GM20000 (cell line): ENCODE measurements around the gene MYO1D.
A peak's percentile ranks its signal among the peaks of the same experiment; 100 is the strongest.

Experiments
- DNase-seq: peaks from one replicate; pipeline ENCODE4 v3.0.0; 2012; ENCODE audit warnings: low spot score
- TF ChIP-seq, protein P1 (sequence below): IDR thresholded peaks from 2 replicates; pipeline ENCODE4 v1.5.1; 2012; ENCODE audit warnings: mild to moderate bottlenecking, control low read depth; ENCODE audit errors: extremely low read depth, missing control alignments

The MYO1D gene

DNA sequence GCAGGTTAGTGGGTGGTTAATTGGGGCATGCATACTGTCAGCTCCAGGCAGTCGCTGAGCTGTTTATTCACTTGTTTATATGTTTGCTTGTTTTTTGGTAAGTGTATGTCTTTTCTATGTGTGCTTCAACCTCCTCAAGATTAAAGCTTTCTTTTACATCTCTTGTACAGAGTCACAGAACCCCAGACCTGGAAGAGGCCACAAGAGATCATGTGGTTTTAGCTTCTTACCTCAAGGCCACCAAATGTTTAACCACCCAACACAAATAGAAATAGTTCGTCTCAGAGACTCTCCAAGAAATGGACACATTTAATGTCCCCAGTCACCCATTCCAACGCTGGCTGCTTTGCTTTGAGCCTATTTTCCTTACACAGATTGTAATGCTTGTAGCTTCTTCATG is 39.2 kb upstream of the MYO1D start:
- no peak for DNase-seq
- TF ChIP-seq, protein P1, sequence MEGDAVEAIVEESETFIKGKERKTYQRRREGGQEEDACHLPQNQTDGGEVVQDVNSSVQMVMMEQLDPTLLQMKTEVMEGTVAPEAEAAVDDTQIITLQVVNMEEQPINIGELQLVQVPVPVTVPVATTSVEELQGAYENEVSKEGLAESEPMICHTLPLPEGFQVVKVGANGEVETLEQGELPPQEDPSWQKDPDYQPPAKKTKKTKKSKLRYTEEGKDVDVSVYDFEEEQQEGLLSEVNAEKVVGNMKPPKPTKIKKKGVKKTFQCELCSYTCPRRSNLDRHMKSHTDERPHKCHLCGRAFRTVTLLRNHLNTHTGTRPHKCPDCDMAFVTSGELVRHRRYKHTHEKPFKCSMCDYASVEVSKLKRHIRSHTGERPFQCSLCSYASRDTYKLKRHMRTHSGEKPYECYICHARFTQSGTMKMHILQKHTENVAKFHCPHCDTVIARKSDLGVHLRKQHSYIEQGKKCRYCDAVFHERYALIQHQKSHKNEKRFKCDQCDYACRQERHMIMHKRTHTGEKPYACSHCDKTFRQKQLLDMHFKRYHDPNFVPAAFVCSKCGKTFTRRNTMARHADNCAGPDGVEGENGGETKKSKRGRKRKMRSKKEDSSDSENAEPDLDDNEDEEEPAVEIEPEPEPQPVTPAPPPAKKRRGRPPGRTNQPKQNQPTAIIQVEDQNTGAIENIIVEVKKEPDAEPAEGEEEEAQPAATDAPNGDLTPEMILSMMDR: no peak

DNA sequence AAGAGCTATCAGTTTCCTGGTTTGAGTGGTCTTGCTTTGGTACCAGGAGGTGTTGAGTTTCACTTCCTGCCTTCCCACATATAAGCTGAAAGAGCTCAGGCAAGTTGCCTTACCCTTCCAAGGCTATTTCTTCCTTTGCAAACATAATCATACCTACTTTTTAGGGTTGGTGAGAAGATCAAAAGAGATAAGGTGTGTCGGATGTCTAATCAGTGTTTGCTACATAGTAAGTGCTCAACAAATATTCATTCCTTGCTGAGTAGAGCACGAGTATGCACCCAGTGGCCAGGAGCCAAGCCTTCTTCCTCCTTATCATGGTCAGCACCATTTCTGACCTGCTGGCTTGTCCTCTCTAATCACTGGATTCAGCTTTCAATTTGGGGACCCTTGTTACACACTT is 38.3 kb upstream of the MYO1D start:
- TF ChIP-seq, protein P1: no peak
- DNase-seq: no peak

DNA sequence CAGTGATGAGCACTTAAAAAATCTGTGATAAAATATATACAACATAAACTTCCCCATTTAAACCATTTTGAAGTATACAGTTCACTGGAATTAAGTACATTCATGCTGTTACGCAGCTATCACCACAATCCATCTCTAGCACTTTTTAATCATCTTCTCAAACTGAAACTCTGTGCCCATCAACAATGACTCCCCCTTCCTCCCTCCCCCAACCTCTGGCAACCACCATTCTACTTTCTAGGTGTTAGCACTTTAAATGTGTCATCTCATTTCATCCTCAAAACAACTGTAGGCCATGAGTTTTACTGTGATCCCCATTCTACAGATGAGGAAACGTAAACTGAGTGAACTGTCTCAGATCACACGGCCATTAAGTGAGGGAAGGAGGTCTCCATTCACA is 37.3 kb upstream of the MYO1D start:
- TF ChIP-seq, protein P1: no peak
- no peak for DNase-seq

DNA sequence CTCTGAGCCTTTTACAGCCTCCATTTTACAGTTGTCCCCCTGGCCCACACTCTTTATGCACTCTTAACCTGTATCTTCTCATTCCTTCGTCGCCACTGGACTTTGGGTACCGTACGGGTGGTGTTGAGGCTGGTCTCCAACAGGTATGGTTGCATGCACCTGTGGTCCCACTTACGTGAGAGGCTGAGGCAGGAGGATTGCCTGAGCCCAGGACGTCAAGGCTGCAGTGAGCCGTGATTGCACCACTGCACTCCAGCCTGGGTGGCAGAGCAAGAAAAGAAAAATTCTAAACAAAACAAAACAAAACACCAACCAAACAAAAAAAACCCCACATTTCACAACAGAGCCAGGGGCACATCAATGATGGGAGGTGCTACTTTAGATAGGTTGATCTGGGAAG is 36.7 kb upstream of the MYO1D start:
- DNase-seq: no peak

DNA sequence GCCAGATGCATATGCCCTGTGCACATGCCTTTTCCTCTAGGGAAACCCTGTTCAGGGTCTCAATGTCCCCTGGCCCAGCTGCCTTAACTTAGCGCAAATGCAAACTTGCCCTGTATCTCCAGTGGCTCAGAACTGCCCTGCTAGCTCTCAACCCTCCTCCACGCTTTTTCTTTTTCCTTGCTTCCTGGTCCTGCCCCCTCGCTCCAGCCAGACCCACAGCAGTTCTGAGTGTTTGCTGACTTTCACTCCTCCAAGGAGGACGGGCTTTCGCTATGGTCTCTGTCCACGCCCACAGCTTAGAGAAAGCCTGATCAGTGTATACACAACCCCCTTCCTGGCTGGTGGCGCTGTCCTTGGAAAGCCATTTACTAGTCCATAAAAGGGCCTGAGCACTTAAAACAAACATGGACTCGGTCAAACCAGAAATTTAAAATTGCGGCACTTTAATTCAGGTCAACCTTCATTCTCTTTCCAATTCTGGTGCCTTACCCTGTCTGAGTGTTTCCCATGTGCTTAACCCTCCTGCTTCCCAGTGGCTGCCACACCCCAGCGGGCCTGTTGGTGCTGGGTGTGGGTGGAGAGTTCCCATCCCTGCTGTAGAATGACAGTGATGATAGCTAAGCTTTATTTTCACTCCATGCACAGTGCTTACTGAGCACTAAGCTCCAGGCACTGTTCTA is 35.4 kb upstream of the MYO1D start:
- TF ChIP-seq, protein P1: no peak
- DNase-seq: no peak

More for the DNA sequence above, 36.7 kb upstream of the MYO1D start:
- TF ChIP-seq, protein P1: no peak

DNA sequence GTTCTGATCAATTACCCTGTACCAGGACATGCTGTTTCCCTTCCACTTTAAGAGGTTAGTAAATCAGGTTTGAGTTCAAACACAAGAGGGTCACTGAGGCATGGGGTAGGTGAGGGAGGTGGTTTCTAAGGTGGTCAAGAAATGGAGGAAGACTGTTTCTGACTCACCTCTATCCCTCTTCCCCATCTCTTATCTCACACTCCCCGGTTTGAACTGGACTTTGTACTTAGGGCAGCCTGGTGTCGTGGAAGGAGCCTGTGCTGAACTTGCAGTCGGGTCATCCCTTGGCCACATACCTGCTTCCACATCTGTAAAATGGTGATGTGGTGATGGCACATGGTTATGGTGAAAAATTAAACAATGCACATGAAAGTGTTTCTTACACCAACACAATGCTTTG is 33.8 kb upstream of the MYO1D start:
- TF ChIP-seq, protein P1: no peak
- no peak for DNase-seq

DNA sequence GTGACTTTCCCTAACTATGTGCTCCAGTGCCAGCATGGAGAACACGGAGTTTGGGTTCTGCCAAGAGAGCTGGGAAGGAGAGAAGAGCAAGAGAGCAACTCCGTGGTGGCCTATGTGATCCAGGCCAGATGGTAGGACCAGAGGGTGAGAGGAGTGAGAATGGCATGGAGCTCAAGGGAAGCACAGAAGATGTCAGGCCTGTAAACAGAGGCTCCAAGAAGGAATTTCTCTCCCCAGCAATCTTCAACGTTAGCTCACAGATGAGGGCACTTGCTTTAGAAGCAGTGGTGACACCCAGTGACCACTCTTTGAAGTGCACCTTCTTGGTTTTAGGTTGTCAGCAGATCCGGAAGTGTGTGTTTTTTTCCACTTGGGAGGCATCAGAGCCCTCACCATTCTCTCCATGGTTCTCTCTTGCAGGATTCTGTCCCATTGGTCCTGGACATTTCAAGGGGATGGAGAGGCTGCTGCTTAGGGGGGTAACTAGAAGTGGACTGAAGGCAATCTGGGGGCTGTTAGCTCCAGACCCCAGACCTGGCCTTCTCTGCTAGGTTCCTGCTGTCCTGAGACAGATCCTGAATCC is 33.0 kb upstream of the MYO1D start:
- TF ChIP-seq, protein P1: peak; percentile 54
- DNase-seq: peak; percentile 81
